Measurements from ENCODE around the gene CEP192. TPM values are rescaled to one million over a fixed set of nuclear protein-coding genes. Genes with fewer than 3 reads are reported as not detected.

CEP192 gene
- total RNA-seq, 1 donor from 2014 or later = 58.7 TPM

GRCh38 chr18:12944709-12945108 lies 46.5 kb upstream of the CEP192 start:
- no peak overlapping the region for H3K27ac ChIP-seq
- H3K9me3 ChIP-seq (ENCODE audit: low read depth) = no peaks in the 10 kb centered on the region
- no peaks in the 10 kb centered on the region for H3K27me3 ChIP-seq
- H3F3A ChIP-seq (ENCODE audit: low read depth) = peaks cover 32% of the 10 kb centered on the region
- H3K27me3 Mint-ChIP-seq (ENCODE audit: insufficient read depth, low read depth) = peaks cover 9% of the 10 kb centered on the region
- no peak overlapping the region for H3K9ac ChIP-seq
- peaks cover 10% of the 10 kb centered on the region for H3K79me2 ChIP-seq (ENCODE audit: low read depth)
- no peak overlapping the region for H3K4me3 ChIP-seq
- H3K27ac Mint-ChIP-seq = no peak overlapping the region
- H3K36me3 Mint-ChIP-seq = peaks cover 4% of the 10 kb centered on the region
- peaks cover 7% of the 10 kb centered on the region for H3K9me3 Mint-ChIP-seq
- H3K4me2 ChIP-seq = no peak overlapping the region
- H3K36me3 ChIP-seq = peaks cover 2% of the 10 kb centered on the region
- TF ChIP-seq CTCF (IDR thresholded peaks at IDR 0.05) = no peak
- no peak for TF ChIP-seq EZH2 (IDR thresholded peaks at IDR 0.05)
- TF ChIP-seq EZH2phosphoT487 (IDR thresholded peaks at IDR 0.05) = no peak
- no peaks in the 10 kb centered on the region for H4K20me1 ChIP-seq (ENCODE audit: low read depth)
- H3K4me1 ChIP-seq = peaks cover 6% of the 10 kb centered on the region
- DNase-seq (ENCODE audit: low spot score) = no peak
- H2AFZ ChIP-seq (replicated peaks) = no peak overlapping the region
- peaks cover 12% of the 10 kb centered on the region for H3K4me1 Mint-ChIP-seq
- H3K4me3 Mint-ChIP-seq = no peak overlapping the region

- H3F3A ChIP-seq (ENCODE audit: low read depth) = peaks cover 32% of the 10 kb centered on the region
- peak; percentile 73 for DNase-seq (ENCODE audit: low spot score)
- peak overlapping the region; percentile 70 for H2AFZ ChIP-seq (replicated peaks)
Observed at GRCh38 chr18:12946549-12947284, 44.4 kb upstream of the CEP192 start.

GRCh38 chr18:12947285-12948049 lies 43.7 kb upstream of the CEP192 start, which contains the start of gene SEH1L:
SEH1L (plus strand) TSS chr18:12948011; CDS start chr18:12948122, 111 bp downstream.
- TF ChIP-seq EZH2 (IDR thresholded peaks at IDR 0.05) (no peak), CTCF (IDR thresholded peaks at IDR 0.05) (no peak), EZH2phosphoT487 (IDR thresholded peaks at IDR 0.05) (no peak)
- Mint-ChIP-seq H3K36me3 (peaks cover 20% of the 10 kb centered on the region), H3K4me3 (peak within 1 kb of the TSS; percentile 95), H3K27me3 (ENCODE audit: insufficient read depth, low read depth) (peaks cover 8% of the 10 kb centered on the region), H3K4me1 (peaks cover 19% of the 10 kb centered on the region), H3K9me3 (peaks cover 11% of the 10 kb centered on the region), H3K27ac (peak within 1 kb of the TSS; percentile 87)
- H3K4me1 ChIP-seq = peaks cover 6% of the 10 kb centered on the region
- H2AFZ ChIP-seq (replicated peaks) = peak within 1 kb of the TSS; percentile 87
- H3K36me3 ChIP-seq = peaks cover 5% of the 10 kb centered on the region
- peak within 1 kb of the TSS; percentile 63 for H3K4me3 ChIP-seq
- H3K9me3 ChIP-seq (ENCODE audit: low read depth) = no peaks in the 10 kb centered on the region
- peaks cover 38% of the 10 kb centered on the region for H3K79me2 ChIP-seq (ENCODE audit: low read depth)
- peaks cover 32% of the 10 kb centered on the region for H3F3A ChIP-seq (ENCODE audit: low read depth)
- DNase-seq (ENCODE audit: low spot score) = peak; percentile 99
- peak within 1 kb of the TSS; percentile 92 for H3K27ac ChIP-seq
- no peaks in the 10 kb centered on the region for H4K20me1 ChIP-seq (ENCODE audit: low read depth)
- peak within 1 kb of the TSS; percentile 6 for H3K9ac ChIP-seq
- H3K4me2 ChIP-seq = peak within 1 kb of the TSS; percentile 85
- no peaks in the 10 kb centered on the region for H3K27me3 ChIP-seq

More at GRCh38 chr18:12946549-12947284, 44.4 kb upstream of the CEP192 start:
- Mint-ChIP-seq H3K4me1 (peaks cover 19% of the 10 kb centered on the region), H3K36me3 (peaks cover 19% of the 10 kb centered on the region), H3K27ac (no peak overlapping the region), H3K4me3 (peak overlapping the region; percentile 95), H3K9me3 (peaks cover 11% of the 10 kb centered on the region), H3K27me3 (ENCODE audit: insufficient read depth, low read depth) (peaks cover 9% of the 10 kb centered on the region)
- TF ChIP-seq EZH2 (IDR thresholded peaks at IDR 0.05) (no peak), CTCF (IDR thresholded peaks at IDR 0.05) (no peak), EZH2phosphoT487 (IDR thresholded peaks at IDR 0.05) (no peak)
- Histone ChIP-seq H3K36me3 (peaks cover 5% of the 10 kb centered on the region), H3K79me2 (ENCODE audit: low read depth) (peaks cover 31% of the 10 kb centered on the region), H3K4me1 (peaks cover 6% of the 10 kb centered on the region), H3K27me3 (no peaks in the 10 kb centered on the region), H3K4me3 (peak overlapping the region; percentile 56), H3K27ac (peak overlapping the region; percentile 71), H3K9me3 (ENCODE audit: low read depth) (no peaks in the 10 kb centered on the region), H3K9ac (peak overlapping the region; percentile 6), H3K4me2 (peak overlapping the region; percentile 85), H4K20me1 (ENCODE audit: low read depth) (no peaks in the 10 kb centered on the region)
